NK-92 (cell line): ENCODE data around the gene ABHD11.
"Not testable (repeated sequence)": the region's sequence is repeated elsewhere in the genome, so short reads cannot be mapped to it uniquely, and the experiment has no call there.

Experiments
- DNase-seq: peaks from one replicate; lab custom pipeline; 2025; ENCODE audit not compliant: unreplicated experiment; lab: John Stamatoyannopoulos, UW

ABHD11 gene, protein sequence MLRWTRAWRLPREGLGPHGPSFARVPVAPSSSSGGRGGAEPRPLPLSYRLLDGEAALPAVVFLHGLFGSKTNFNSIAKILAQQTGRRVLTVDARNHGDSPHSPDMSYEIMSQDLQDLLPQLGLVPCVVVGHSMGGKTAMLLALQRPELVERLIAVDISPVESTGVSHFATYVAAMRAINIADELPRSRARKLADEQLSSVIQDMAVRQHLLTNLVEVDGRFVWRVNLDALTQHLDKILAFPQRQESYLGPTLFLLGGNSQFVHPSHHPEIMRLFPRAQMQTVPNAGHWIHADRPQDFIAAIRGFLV

DNA sequence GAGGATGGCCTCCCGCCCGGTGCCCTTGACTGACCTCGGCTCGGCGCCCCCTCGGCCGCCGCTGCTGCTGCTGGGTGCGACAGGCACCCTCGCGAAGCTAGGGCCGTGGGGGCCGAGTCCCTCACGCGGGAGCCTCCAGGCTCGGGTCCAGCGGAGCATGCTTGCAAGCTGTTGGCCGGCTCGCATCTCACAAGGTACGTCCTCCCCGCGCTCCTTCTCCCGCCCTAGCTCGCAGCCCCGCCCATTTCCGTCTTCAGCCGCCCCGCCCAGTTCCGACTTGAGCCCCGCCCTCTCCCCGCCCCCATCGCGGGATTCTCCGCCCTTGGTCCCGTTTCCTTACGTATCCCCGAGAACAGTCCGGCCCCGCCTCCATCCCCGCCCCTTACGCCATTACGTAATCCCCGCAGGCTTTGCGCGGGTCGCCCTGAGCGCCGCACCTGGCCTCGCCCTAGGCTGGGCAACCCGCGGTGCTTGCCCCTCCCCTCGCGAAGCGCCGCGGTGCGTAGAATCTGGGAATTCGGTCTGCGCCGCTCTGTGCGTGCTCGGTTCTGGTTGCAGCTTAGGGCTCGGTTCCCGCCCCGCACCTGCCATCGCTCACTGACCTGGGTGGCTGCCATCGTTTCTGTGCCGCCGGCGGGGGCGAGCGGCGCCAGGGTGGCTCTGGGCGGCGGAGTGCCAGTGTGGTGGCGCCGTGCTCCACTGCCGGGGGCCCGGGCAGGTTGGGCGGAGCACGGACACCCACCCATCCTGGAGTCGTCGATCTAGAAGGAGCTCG lies at the start of gene ABHD11:
TSS of gene ABHD11 (minus strand) at position 191 of the 775 bp plus-strand sequence. CDS start at position 159, 32 bp downstream.
- DNase-seq = peak; percentile 75

DNA sequence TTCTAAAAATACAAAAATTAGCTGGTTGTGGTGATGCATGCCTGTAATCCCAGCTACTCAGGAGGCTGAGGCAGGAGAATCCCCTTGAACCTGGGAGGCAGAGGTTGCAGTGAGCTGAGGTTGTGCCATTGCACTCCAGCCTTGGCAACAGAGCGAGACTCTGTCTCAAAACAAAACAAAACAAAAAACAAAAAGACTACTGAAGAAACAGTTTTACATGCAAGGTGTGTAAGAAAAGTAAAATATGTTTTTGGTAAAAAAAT lies 49.1 kb upstream of the ABHD11 start:
- not testable (repeated sequence) for DNase-seq

DNA sequence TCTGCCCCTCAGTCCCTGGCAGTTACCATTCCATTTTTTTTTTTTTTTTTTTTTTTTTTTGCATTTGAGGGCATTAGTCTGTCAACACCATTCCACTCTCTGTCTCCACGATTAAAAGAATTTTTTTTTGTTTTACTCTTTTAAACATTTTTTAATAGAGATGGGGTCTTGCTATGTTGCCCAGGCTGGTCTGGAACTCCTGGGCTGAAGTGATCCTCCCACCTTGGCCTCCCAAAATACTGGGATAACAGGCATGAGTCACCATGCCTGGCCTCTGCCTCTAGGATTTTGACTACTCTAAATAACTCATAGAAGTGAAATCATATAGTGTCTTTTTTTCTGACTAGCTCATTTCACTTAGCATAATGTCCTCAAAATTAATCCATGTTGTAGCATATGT lies 48.0 kb upstream of the ABHD11 start:
- DNase-seq = no peak

DNA sequence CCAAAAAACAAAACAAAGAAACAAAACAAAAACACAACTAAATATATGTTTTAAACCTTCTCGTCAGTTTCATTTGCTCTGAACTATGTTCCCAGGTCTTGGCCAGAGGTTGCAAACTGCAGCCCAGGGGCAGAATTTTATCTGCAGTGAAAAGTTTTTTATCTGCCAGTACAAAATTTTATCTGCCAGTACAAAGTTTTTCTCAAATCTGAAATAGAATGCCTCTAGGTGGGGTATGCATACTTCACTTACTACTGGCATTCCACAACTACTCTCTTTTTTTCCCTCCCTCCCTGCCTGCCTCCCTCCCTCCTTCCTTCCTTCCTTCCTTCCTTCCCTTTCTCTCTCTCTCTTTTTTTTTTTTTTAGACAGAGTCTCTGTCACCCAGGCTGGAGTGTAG lies 40.9 kb upstream of the ABHD11 start:
- DNase-seq = no peak

DNA sequence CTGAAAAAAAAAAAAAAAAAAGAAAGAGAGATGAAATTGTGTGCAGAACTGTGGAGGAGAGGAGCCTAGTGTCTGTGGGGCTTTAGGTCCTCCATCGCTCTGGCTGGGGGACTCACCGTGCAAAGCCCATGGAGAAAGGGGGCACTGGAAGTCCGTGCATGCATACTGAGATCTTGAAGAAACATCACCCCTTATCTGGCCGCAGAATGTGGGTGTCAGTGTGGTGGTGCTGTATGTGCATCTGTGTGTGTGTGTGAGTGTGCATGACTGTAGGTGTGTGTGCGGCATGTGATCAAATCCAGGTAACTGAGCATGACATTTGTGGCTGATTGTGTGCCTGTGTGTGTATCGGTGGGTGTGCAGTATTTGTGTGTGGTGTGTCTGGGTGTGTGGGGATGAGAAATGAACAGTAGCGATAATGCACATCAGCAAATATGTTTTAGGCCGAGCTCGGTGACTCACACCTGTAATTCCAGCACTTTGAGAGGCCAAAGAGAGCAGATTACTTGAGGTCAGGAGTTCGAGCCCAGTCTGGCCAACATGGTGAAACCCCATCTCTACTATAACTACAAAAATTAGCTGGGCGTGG lies 40.3 kb upstream of the ABHD11 start:
- DNase-seq = no peak

DNA sequence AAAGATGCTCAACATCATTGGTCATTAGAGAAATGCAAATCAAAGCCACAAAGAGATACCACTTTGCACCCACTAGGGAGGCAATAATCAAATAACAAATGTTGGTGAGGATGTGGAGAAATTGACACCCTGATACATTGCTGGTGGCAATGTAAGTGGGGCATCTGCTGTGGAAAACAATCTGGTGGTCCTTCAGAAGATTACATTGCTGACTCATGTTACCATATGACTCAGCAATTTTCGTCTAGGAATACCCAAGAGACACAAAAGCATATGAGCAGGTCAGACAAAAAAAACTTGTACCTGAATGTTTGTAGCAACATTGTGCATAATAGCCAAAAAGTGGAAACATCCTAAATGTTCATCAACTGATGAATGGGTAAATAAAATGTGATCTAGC lies 36.3 kb upstream of the ABHD11 start:
- no peak for DNase-seq

DNA sequence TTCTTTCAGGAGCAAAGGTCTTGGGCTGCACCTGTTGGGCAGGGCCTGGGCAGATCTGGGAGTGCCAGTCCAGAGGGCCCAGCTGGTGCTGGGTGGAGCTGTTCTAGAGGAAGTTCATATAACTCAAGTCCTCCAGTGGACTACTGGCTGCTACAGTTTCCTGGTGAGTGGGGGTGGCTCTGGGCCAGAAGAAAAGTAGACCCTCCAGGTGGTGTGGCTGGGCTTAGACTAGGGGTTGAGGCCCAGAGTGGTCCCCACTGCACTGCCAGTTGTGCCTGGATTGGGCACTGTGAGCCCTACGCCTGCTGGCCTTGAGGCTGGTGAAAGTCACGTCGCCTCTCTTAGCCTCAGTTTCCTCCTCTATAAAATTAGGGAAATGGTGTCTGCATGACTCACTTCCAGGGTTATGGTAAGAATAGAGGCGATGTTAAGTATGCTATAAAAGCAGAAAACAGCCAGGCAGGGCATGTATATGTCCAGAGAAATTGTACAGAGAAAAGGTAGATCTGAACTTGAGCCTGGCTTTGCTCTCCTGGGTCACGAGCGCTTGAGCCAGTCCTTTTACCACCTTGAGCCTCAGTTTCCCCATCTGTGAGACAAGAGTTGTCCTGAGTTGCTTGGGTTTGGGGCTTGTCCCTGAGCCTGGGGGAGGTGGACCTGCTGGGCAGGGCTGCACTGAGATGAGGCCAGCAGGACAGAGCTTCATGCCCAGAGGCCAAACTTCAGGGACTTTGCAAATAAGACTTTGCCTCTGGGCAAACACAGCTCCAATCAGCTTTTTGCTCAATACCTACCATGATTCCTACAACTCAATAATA lies 35.3 kb upstream of the ABHD11 start:
- no peak for DNase-seq

DNA sequence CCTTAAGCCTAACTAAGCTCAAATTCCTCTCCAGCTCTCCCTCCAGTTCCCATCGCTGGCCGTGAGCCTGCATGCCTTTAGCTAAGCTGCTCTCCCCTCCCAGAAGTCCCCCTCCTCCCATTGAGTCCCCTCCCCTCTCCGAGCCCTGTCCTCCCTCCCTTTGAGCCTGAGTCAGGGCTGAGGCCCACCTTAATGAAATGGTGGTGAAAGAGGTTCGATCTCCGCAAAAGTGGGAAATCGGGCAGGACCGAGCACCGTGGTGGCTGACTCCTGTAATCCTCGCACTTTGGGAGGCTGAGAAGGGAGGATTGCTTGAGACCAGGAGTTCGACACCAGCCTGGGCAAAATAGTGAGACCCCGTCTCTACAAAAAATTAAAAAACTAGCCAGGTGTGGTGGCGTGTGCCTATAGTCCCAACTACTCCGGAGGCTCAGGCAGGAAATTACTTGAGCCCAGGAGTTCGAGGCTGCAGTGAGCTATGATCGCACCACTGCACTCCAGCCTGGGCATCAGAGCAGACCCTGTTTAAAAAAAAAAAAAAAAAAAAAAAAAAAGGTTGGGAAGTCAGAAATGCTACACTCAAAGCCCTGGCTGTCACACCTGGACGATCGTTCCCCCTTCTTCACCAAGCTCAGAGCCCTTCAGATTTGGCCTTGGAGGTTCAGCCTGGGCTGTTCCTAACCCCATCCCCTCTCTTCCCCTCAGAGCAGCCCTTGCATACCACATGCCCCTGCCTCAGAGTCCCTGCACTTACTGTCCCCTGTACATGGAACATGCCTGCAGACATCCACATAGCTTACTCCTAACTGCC lies 32.5 kb upstream of the ABHD11 start:
- no peak for DNase-seq

DNA sequence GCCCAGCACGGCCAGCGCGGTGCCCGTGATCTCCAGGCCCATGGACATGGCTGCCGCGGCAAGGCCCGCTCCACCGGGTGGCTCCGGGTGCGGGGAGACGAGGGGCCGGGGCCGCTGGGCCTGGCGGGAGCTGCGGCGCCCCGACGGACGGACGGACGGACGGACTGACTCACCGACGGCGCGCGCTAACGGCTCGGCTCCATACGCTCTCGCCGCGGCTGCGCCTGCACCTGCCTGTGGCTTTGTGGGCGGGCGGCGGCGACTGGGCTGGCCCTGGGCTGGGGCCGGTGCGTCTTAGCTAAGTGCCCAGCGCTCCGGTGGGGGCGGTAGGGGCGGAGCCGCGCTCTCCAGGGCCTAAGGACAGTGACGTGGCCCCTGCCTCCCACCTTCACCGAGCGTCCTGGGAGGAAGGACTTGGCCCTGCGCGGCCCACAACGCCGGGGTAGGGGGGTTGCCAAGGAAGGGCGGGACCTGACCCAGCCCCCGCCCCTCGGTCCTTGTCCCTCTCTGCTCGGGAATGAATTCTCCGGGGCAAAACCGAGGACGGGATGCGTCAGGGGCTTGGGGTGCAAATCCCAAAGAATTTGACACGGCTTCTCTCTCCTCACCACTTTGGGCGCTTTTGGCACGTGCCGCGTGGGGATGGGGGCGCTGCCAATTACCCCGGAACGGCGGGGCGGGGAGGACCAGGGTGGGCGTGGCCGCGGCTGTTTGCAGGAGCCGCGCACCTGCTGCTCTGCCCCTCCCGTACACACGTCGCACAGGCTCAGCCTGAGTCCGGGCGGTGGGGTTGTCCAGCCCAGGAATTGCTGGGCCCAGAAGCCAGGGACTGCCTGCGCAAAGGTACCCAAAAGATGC lies 31.6 kb upstream of the ABHD11 start, which contains the start of gene CLDN3:
TSS of gene CLDN3 (minus strand) at position 269 of the 858 bp plus-strand sequence. CDS start at position 48, 221 bp downstream.
- no peak for DNase-seq

DNA sequence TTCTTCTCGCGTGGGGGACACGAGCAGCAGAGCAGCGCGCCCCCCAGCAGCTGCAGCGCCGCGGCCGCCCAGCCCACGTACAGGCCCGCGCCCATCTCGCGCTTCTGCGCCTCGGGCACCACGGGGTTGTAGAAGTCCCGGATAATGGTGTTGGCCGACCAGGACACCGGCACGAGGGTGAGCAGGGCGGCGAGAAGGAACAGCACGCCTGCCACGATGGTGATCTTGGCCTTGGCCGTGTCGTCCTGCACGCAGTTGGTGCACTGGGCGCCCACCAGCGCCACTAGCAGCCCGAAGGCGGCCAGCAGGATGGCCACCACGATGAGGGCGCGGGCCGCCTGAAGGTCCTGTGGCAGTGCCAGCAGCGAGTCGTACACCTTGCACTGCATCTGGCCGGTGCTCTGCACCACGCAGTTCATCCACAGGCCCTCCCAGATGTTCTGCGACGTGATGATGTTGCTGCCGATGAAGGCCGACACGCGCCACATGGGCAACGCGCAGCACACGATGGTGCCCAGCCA lies 30.9 kb upstream of the ABHD11 start:
- DNase-seq = no peak

DNA sequence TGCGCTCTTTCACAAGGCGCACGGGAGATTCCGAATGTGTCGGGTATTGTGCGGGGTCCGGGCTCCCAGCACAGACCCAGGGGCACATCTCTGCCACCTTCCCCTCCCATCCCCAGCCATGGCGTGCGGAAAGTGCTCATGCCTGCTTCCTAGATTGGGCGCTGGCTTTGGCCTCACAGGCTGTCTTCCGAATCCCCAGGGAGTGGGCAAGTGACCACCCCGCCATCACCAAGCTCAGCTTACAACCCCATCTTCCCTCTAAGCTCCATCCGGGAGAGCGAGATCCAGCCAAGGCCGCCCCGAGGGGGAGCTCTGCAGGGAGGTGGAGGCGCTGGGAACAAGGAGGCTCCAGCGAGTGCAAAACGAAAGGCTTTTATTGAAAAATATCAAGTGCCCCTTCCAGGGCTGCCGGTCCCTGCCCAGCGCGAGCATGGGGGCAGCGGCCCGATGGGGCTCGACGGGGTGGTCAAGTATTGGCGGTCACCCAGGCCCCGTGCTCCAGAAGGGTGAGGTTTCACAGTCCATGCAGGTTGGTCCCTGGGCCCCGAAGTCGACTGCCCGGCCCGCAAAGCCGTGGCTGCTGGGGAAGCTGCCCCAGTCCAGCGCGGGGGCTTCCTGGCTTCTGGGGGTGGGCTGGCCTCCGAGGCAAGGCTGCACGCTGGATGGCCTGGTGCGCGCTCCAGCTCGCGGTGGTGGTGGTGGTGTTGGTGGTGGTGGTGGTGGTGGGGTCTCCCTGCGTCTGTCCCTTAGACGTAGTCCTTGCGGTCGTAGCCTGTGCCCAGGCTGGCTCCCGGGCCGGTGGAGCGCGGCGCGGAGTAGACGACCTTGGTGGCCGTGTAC lies 30.3 kb upstream of the ABHD11 start:
- no peak for DNase-seq

DNA sequence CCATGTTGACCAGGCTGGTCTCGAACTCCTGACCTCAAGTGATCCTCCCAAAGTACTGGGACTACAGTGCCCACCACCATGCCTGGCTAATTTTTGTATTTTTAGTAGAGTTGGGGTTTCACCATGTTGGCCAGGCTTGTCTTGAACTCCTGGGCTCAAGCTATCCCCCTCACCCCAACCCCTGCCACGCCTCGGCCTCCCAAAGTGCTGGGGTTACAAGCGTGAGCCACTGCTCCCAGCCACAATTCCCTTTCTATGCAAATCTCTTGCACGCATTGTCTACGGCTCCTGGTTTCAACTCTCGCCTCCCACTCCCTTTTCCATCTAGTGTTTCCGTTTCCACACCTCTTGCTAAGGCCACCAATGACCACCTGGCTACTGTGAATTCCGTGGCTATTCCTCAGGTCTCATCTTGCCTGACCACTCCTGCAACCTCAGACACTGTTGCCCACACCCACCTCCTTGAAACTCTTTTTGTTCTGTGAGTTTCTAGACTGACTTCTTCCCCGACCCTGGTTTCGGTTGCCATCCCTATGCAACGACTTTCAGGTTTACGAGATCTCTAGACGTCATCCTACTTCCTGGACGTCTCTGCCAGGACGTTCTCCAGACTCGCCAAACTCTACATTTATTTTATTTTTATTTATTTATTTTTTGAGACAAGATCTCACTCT lies 28.1 kb upstream of the ABHD11 start:
- no peak for DNase-seq

DNA sequence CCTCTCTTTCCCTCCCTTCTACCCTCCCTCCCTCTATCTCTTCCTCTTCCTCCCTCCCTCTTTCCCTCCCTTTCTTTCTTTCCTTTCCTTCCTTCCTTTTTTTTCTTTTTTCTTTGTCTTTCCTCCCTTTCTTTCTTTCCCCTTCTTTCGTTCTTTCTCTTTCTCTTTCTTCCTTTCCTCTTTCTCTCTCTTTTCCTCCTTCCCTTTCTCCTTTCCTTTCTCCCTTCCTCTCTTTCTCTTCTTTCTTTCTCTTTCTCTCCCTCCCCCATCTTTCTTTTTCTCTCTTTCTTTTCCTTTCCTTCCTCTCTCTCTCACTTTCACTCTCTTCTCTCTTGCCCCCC lies 24.0 kb upstream of the ABHD11 start:
- no peak for DNase-seq

DNA sequence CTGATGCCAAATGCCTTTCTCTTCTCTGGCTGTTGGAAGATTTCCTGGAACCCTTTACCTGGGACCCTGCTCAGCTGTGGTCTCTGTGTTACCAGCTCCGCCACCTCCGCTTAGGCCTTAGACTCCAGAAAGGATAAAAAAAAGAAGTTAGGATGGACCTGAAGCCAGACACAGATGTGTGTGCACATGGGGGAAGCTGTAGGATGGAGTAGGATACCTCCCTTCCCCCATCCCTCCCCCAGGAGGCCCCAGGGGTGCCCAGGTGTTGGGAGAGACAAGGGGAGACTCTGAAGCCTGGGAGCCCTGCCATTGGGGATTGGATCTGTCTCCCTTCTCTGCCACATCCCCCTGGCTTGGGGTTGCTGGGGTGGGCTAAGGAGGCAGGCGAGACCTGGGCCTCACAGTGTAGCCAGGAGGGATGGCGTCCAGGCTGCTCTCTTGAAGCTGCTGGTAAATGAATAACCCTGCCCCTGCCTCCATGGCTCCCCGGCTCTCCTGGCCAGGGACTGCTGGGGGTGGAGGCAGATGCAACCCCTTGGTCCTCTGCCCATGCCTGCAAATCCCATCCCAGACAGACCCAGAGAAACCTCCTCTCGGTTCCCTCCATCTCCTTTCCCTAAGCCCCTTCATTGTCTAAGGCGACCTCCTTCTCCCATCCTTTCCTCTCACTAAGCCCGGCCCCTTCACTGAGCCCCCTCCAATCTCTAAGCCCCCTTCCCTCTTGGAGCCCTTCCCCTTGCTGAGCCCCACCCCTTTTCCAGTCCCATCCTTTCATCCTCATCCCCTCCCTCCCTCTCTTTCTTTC lies 23.5 kb upstream of the ABHD11 start:
- DNase-seq = no peak

DNA sequence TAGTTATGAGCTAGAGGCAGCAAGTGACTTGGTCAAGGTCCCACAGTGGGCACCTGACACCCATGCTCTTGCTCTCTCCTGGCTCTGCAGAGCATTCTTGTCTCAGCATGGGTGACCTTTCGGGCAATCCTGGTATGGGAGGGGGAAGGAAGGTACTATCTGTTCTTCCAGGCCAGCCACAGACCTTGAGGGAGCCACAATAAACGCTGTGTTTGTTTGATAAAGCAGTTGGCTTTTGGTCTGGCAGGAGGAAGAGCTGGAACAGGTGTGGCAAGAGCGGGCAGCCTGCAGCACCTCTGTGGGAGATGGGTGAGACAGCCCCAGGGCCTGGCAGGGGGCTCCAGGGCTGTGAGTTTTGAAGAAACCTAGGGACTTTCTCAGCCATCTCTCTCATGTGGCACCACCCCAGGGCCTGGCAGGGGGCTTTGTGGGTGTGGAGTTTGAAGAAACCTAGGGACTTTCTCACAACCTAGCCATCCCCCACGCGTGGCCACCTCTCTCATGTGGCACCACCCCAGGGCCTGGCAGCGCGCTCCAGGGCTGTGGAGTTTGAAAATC lies 20.1 kb upstream of the ABHD11 start:
- DNase-seq = no peak

DNA sequence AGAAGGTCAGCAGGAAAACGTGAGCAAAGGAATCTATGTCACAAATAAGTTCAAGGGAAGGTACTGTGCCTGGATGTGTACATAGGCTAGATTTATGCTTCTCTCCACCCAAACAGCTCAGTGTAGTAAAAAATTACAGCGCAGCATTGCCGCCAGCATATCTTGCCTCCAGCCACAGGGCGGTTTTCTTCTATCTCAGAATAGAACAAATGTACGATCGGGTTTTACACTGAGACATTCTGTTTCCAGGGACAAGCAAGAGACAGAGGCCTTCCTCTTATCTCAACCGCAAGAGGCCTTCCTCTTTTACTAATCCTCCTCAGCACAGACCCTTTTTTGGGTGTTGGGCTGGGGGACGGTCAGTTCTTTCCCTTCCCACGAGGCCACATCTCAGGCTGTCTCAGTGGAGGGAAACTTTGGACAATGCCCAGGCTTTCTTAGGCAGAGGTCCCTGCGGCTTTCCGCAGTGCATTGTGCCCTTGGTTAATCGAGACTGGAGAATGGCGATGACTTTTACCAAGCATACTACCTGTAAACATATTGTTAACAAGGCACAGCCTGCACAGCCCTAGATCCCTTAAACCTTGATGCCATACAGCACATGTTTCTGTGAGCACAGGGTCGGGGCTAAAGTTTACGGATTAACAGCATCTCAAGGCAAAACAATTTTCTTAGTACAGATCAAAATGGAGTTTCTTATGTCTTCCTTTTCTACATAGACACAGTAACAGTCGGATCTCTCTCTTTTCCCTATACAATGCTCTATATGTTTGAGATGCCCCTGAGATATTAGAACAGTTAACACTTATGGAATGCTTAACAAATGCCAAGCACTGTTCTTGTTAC lies 11.6 kb upstream of the ABHD11 start:
- no peak for DNase-seq
